GM18511 (cell line): Measurements from ENCODE around the gene TCF19.

ENCODE experiments used
- ATAC-seq: cut with Tn5 transposase; IDR thresholded peaks from one replicate; pipeline ENCODE4 v1.9.1; 2021; ENCODE audit warnings: mild to moderate bottlenecking, moderate library complexity; ENCODE audit not compliant: unreplicated experiment

The TCF19 gene

GRCh38 chr6:31202259-31203166, 44.1 kb downstream of the TCF19 start:
- no peak for ATAC-seq

- peak; percentile 66 for ATAC-seq
Measured at GRCh38 chr6:31203345-31203979, 45.1 kb downstream of the TCF19 start.

- ATAC-seq = no peak
Measured at GRCh38 chr6:31204751-31205145, 46.4 kb downstream of the TCF19 start.

- ATAC-seq = no peak
Measured at GRCh38 chr6:31205638-31206037, 47.2 kb downstream of the TCF19 start.

GRCh38 chr6:31208506-31208905, 50.1 kb downstream of the TCF19 start:
- no peak for ATAC-seq

GRCh38 chr6:31209137-31209536, 50.7 kb downstream of the TCF19 start:
- ATAC-seq = no peak

- ATAC-seq = no peak
Measured at GRCh38 chr6:31210123-31210522, 51.7 kb downstream of the TCF19 start.

GRCh38 chr6:31210741-31211532, 52.5 kb downstream of the TCF19 start:
- no peak for ATAC-seq
